Measurements from ENCODE around the gene FBXL16.

GRCh38 chr16:728131-728889, 22.7 kb upstream of the FBXL16 start:
- TF ChIP-seq, protein P1, sequence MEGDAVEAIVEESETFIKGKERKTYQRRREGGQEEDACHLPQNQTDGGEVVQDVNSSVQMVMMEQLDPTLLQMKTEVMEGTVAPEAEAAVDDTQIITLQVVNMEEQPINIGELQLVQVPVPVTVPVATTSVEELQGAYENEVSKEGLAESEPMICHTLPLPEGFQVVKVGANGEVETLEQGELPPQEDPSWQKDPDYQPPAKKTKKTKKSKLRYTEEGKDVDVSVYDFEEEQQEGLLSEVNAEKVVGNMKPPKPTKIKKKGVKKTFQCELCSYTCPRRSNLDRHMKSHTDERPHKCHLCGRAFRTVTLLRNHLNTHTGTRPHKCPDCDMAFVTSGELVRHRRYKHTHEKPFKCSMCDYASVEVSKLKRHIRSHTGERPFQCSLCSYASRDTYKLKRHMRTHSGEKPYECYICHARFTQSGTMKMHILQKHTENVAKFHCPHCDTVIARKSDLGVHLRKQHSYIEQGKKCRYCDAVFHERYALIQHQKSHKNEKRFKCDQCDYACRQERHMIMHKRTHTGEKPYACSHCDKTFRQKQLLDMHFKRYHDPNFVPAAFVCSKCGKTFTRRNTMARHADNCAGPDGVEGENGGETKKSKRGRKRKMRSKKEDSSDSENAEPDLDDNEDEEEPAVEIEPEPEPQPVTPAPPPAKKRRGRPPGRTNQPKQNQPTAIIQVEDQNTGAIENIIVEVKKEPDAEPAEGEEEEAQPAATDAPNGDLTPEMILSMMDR (IDR thresholded peaks at IDR 0.05; ENCODE audit: low read depth, low read length, poor library complexity, severe bottlenecking) = no peak
- no peak for TF ChIP-seq EZH2phosphoT487 (IDR thresholded peaks at IDR 0.05; ENCODE audit: borderline replicate concordance, low read length)
